Endothelial cell (in vitro differentiated cells): ENCODE measurements around the gene AKAP6. TPM values are rescaled to one million over a fixed set of nuclear protein-coding genes. Genes with fewer than 3 reads are reported as not detected.

Source experiments
- DNase-seq: peaks from one replicate; pipeline ENCODE4 v3.0.0; 2021; ENCODE audit warnings: low spot score
- H3K27ac Mint-ChIP-seq: one replicate; pipeline ENCODE4 v1.8.0; 2021; ENCODE audit warnings: mixed read lengths, inconsistent platforms; ENCODE audit not compliant: unreplicated experiment
- H3K27me3 Mint-ChIP-seq: one replicate; pipeline ENCODE4 v1.8.0; 2021; ENCODE audit warnings: mild to moderate bottlenecking, moderate library complexity, mixed read lengths, inconsistent platforms; ENCODE audit not compliant: unreplicated experiment
- H3K36me3 Mint-ChIP-seq: one replicate; pipeline ENCODE4 v1.8.0; 2021; ENCODE audit warnings: mild to moderate bottlenecking, low read depth, mixed read lengths, inconsistent platforms; ENCODE audit not compliant: unreplicated experiment
- H3K4me1 Mint-ChIP-seq: one replicate; pipeline ENCODE4 v1.8.0; 2021; ENCODE audit warnings: mild to moderate bottlenecking, mixed read lengths, inconsistent platforms; ENCODE audit not compliant: unreplicated experiment
- H3K4me3 Mint-ChIP-seq: one replicate; pipeline ENCODE4 v1.8.0; 2021; ENCODE audit warnings: mild to moderate bottlenecking, mixed read lengths, inconsistent platforms; ENCODE audit not compliant: unreplicated experiment
- H3K9me3 Mint-ChIP-seq: one replicate; pipeline ENCODE4 v1.8.0; 2021; ENCODE audit warnings: mixed read lengths, inconsistent platforms; ENCODE audit not compliant: unreplicated experiment
- CTCF ChIP-seq: fragments of 200-600 bp; sonication (generic); IDR thresholded peaks from one replicate; pipeline ENCODE4 v1.5.0; 2021; ENCODE audit warnings: antibody characterized with exemption; ENCODE audit not compliant: unreplicated experiment
- total RNA-seq: library from RNA; stranded (reverse); fragmentation: NEBNext Ultra II Directional; extraction: Animal tissue kit (Norgen Biotek cat#: 25700); gene quantifications from one replicate; pipeline ENCODE4 v1.2.1, GENCODE V29; 2021; ENCODE audit not compliant: unreplicated experiment

Gene AKAP6
- total RNA-seq, 1 donor from 2014 or later = 4.4 TPM

GRCh38 chr14:32361674-32362073 is 32.6 kb downstream of the AKAP6 start:
- H3K4me3 Mint-ChIP-seq = no peak overlapping the region
- no peaks in the 10 kb centered on the region for H3K9me3 Mint-ChIP-seq
- H3K27me3 Mint-ChIP-seq = peaks cover 2% of the 10 kb centered on the region
- peaks cover 16% of the 10 kb centered on the region for H3K4me1 Mint-ChIP-seq
- H3K27ac Mint-ChIP-seq = no peak overlapping the region
- no peak for TF ChIP-seq CTCF
- H3K36me3 Mint-ChIP-seq = no peaks in the 10 kb centered on the region
- no peak for DNase-seq

- H3K27ac Mint-ChIP-seq = no peak overlapping the region
- no peaks in the 10 kb centered on the region for H3K36me3 Mint-ChIP-seq
- DNase-seq = no peak
- peaks cover 30% of the 10 kb centered on the region for H3K4me1 Mint-ChIP-seq
- TF ChIP-seq CTCF = no peak
- H3K4me3 Mint-ChIP-seq = no peak overlapping the region
- no peaks in the 10 kb centered on the region for H3K9me3 Mint-ChIP-seq
- peaks cover 2% of the 10 kb centered on the region for H3K27me3 Mint-ChIP-seq
Observed at GRCh38 chr14:32363761-32364160, 34.7 kb downstream of the AKAP6 start.

- Mint-ChIP-seq H3K27me3 (peaks cover 2% of the 10 kb centered on the region), H3K9me3 (no peaks in the 10 kb centered on the region), H3K36me3 (no peaks in the 10 kb centered on the region), H3K4me1 (peaks cover 35% of the 10 kb centered on the region), H3K4me3 (no peak overlapping the region), H3K27ac (no peak overlapping the region)
- no peak for DNase-seq
- no peak for TF ChIP-seq CTCF
Observed at GRCh38 chr14:32364941-32365340, 35.8 kb downstream of the AKAP6 start.

- Mint-ChIP-seq H3K4me1 (peaks cover 38% of the 10 kb centered on the region), H3K4me3 (no peak overlapping the region), H3K27ac (no peak overlapping the region), H3K27me3 (peaks cover 2% of the 10 kb centered on the region), H3K36me3 (no peaks in the 10 kb centered on the region), H3K9me3 (no peaks in the 10 kb centered on the region)
- TF ChIP-seq CTCF = no peak
- no peak for DNase-seq
Observed at GRCh38 chr14:32366256-32366879, 37.3 kb downstream of the AKAP6 start.

GRCh38 chr14:32366986-32367385 is 37.9 kb downstream of the AKAP6 start:
- Mint-ChIP-seq H3K27me3 (peaks cover 2% of the 10 kb centered on the region), H3K9me3 (no peaks in the 10 kb centered on the region), H3K36me3 (no peaks in the 10 kb centered on the region), H3K27ac (no peak overlapping the region), H3K4me1 (peaks cover 38% of the 10 kb centered on the region), H3K4me3 (no peak overlapping the region)
- DNase-seq = no peak
- no peak for TF ChIP-seq CTCF
